HEK293 (cell line): ENCODE measurements around the gene ZFYVE19.

Experiments used
- CTCF ChIA-PET: fragments of 350-600 bp; formaldehyde crosslinking; extraction: SDS; loops from one replicate; lab custom pipeline; 2021; ENCODE audit warnings: antibody characterized with exemption; lab: Yijun Ruan, JAX
- POLR2A ChIA-PET: fragments of 300-600 bp; formaldehyde crosslinking; extraction: SDS; loops from one replicate; lab custom pipeline; 2020; ENCODE audit warnings: antibody characterized with exemption, inconsistent platforms; lab: Yijun Ruan, JAX
- H3K27ac ChIP-seq: fragments of 200-500 bp; sonication (Bioruptor generic); 2 replicates; pipeline ENCODE4 v1.5.1; 2014; ENCODE audit warnings: low read depth, low read length, control low read depth, inconsistent platforms; ENCODE audit errors: extremely low read depth
- H3K36me3 ChIP-seq, 2 experiments: fragments of 200-500 bp in 1 of 2; sonication (Bioruptor generic) in 1 of 2; 1 replicate in 1 of 2; 2 replicates in 1 of 2; pipeline ENCODE4 v1.5.1; 2014 to 2017; ENCODE audit warnings: inconsistent platforms in 2 of 2, low read length in 2 of 2; ENCODE audit not compliant: control insufficient read depth in 2 of 2, insufficient read depth in 1 of 2
- H3K4me1 ChIP-seq: fragments of 200-500 bp; sonication (Bioruptor generic); 2 replicates; pipeline ENCODE4 v1.5.1; 2014; ENCODE audit warnings: mild to moderate bottlenecking, low read length, inconsistent platforms; ENCODE audit not compliant: control insufficient read depth, insufficient read depth
- H3K4me3 ChIP-seq: 2 replicates; pipeline ENCODE4 v1.5.1; 2011; ENCODE audit warnings: low read depth, mild to moderate bottlenecking, control low read depth, low read length, moderate library complexity
- H3K9me3 ChIP-seq: fragments of 200-500 bp; sonication (Bioruptor generic); 2 replicates; pipeline ENCODE4 v1.5.1; 2014; ENCODE audit warnings: low read depth, low read length, inconsistent platforms; ENCODE audit not compliant: control insufficient read depth, insufficient read depth
- FEZF1 ChIP-seq: fragments of 450-650 bp; formaldehyde crosslinking; IDR thresholded peaks from 2 replicates; pipeline ENCODE4 v1.5.1; 2016; ENCODE audit warnings: missing biosample characterization, missing genetic modification characterization
- HOXD13 ChIP-seq: sonication (generic); formaldehyde crosslinking; IDR thresholded peaks from 2 replicates; pipeline ENCODE4 v1.8.0; 2022; ENCODE audit warnings: missing genetic modification reagents, borderline replicate concordance
- KLF9 ChIP-seq: fragments of 450-650 bp; formaldehyde crosslinking; IDR thresholded peaks from 2 replicates; pipeline ENCODE4 v1.5.1; 2016; ENCODE audit warnings: missing biosample characterization, missing genetic modification characterization, low read depth
- SP7 ChIP-seq: fragments of 450-650 bp; formaldehyde crosslinking; IDR thresholded peaks from 2 replicates; pipeline ENCODE4 v1.5.1; 2016; ENCODE audit warnings: missing biosample characterization, missing genetic modification characterization
- ZBTB21 ChIP-seq: fragments of 450-650 bp; formaldehyde crosslinking; IDR thresholded peaks from 2 replicates; pipeline ENCODE4 v1.5.1; 2017; ENCODE audit warnings: missing biosample characterization, missing genetic modification characterization
- ZFP69B ChIP-seq: fragments of 450-650 bp; formaldehyde crosslinking; IDR thresholded peaks from 2 replicates; pipeline ENCODE4 v1.5.1; 2016; ENCODE audit warnings: missing biosample characterization, missing genetic modification characterization
- ZNF10 ChIP-seq: fragments of 450-650 bp; formaldehyde crosslinking; IDR thresholded peaks from 2 replicates; pipeline ENCODE4 v1.5.1; 2017; ENCODE audit warnings: missing biosample characterization, missing genetic modification characterization
- ZNF112 ChIP-seq: fragments of 450-650 bp; formaldehyde crosslinking; IDR thresholded peaks from 2 replicates; pipeline ENCODE4 v1.5.0; 2017; ENCODE audit warnings: missing biosample characterization, missing genetic modification characterization
- ZNF174 ChIP-seq: fragments of 450-650 bp; formaldehyde crosslinking; IDR thresholded peaks from 2 replicates; pipeline ENCODE4 v1.5.0; 2017; ENCODE audit warnings: missing biosample characterization, mild to moderate bottlenecking, missing genetic modification characterization
- ZNF175 ChIP-seq: fragments of 450-650 bp; formaldehyde crosslinking; IDR thresholded peaks from 2 replicates; pipeline ENCODE4 v1.5.1; 2016; ENCODE audit warnings: missing biosample characterization, missing genetic modification characterization
- ZNF23 ChIP-seq: fragments of 450-650 bp; formaldehyde crosslinking; IDR thresholded peaks from 2 replicates; pipeline ENCODE4 v1.5.1; 2016; ENCODE audit warnings: missing biosample characterization, missing genetic modification characterization, borderline replicate concordance
- ZNF302 ChIP-seq: fragments of 450-650 bp; formaldehyde crosslinking; IDR thresholded peaks from 2 replicates; pipeline ENCODE4 v1.5.1; 2016; ENCODE audit warnings: missing biosample characterization, missing genetic modification characterization, low read depth
- ZNF341 ChIP-seq: fragments of 450-650 bp; formaldehyde crosslinking; IDR thresholded peaks from 2 replicates; pipeline ENCODE4; 2016; ENCODE audit warnings: low read depth, missing biosample characterization, missing genetic modification characterization
- ZNF548 ChIP-seq: fragments of 450-650 bp; formaldehyde crosslinking; IDR thresholded peaks from 2 replicates; pipeline ENCODE4 v1.5.1; 2016; ENCODE audit warnings: missing biosample characterization, missing genetic modification characterization
- ZNF560 ChIP-seq: fragments of 450-650 bp; formaldehyde crosslinking; IDR thresholded peaks from 2 replicates; pipeline ENCODE4 v1.5.1; 2017; ENCODE audit warnings: missing biosample characterization, missing genetic modification characterization, borderline replicate concordance
- ZNF660 ChIP-seq: fragments of 450-650 bp; IDR thresholded peaks from 2 replicates; pipeline ENCODE4 v1.5.1; 2018; ENCODE audit warnings: missing biosample characterization, mild to moderate bottlenecking, missing genetic modification characterization
- ZNF785 ChIP-seq: fragments of 450-650 bp; formaldehyde crosslinking; IDR thresholded peaks from 2 replicates; pipeline ENCODE4 v1.5.1; 2016; ENCODE audit warnings: missing biosample characterization, missing genetic modification characterization
- ZSCAN23 ChIP-seq: fragments of 450-650 bp; formaldehyde crosslinking; IDR thresholded peaks from 2 replicates; pipeline ENCODE4 v1.5.1; 2016; ENCODE audit warnings: missing biosample characterization, missing genetic modification characterization
- TF ChIP-seq, protein P1 (sequence below): fragments of 450-650 bp; formaldehyde crosslinking; IDR thresholded peaks from 2 replicates; pipeline ENCODE4 v1.5.1; 2016; ENCODE audit warnings: missing biosample characterization, missing genetic modification characterization
- TF ChIP-seq, protein P2 (sequence below): IDR thresholded peaks from 2 replicates; pipeline ENCODE4 v1.6.1; 2011; ENCODE audit warnings: mild to moderate bottlenecking, low read depth, low read length, borderline replicate concordance
- TF ChIP-seq, protein P3 (sequence below): fragments of 450-650 bp; formaldehyde crosslinking; IDR thresholded peaks from 2 replicates; pipeline ENCODE4 v1.5.1; 2016; ENCODE audit warnings: missing biosample characterization, missing genetic modification characterization
- TF ChIP-seq, protein P4 (sequence below): fragments of 450-650 bp; formaldehyde crosslinking; IDR thresholded peaks from 2 replicates; pipeline ENCODE4 v1.5.1; 2016; ENCODE audit warnings: missing biosample characterization, missing genetic modification characterization

The ZFYVE19 gene

DNA sequence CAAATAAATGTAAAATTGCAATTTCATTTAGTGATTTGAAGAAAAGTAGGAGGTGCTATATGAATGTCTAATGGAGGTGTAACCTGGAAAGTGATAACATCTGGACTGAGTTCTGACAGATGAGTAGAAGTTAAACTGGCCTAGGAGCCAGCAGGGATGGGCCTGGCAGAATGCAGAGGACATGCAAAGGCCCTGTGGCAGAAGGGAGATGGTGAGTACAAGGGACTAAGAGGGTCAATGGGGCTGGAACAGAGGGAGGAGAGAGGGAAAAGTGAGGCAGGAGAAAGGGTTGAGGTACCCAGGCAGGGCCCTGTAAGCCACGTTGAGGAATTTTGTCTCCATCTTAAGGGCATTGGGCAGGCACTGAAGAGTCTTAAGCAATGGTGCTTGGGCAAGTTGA lies 25.0 kb downstream of the ZFYVE19 start (continued):
- TF ChIP-seq, protein P1, sequence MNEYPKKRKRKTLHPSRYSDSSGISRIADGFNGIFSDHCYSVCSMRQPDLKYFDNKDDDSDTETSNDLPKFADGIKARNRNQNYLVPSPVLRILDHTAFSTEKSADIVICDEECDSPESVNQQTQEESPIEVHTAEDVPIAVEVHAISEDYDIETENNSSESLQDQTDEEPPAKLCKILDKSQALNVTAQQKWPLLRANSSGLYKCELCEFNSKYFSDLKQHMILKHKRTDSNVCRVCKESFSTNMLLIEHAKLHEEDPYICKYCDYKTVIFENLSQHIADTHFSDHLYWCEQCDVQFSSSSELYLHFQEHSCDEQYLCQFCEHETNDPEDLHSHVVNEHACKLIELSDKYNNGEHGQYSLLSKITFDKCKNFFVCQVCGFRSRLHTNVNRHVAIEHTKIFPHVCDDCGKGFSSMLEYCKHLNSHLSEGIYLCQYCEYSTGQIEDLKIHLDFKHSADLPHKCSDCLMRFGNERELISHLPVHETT (tag by site-specific recombination): no peak
- no peak for TF ChIP-seq SP7 (tag by site-specific recombination)
- TF ChIP-seq, protein P2, sequence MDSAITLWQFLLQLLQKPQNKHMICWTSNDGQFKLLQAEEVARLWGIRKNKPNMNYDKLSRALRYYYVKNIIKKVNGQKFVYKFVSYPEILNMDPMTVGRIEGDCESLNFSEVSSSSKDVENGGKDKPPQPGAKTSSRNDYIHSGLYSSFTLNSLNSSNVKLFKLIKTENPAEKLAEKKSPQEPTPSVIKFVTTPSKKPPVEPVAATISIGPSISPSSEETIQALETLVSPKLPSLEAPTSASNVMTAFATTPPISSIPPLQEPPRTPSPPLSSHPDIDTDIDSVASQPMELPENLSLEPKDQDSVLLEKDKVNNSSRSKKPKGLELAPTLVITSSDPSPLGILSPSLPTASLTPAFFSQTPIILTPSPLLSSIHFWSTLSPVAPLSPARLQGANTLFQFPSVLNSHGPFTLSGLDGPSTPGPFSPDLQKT: no peak

DNA sequence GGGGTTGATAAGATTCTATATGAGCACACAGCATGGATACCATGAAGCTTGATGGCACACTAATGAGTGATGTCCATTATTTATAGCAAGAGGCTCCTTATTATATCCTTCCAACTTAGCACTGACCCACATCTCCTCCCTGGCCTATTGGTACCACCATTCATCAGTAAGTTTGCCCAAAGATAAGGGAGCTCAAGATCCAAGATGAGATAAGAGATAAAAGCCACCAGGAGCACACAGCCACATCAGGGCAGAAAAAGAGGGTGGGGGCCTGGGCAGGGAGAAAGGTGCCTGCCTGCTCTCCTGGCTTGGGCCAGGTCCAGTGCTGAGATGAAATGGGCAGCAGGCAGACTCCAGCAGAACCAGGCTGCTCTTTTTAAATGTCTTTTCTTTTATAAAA lies 26.0 kb downstream of the ZFYVE19 start:
- H3K4me1 ChIP-seq: no peaks in the 10 kb centered on the region
- TF ChIP-seq KLF9 (tag by site-specific recombination) (no peak), ZNF785 (no peak), ZNF23 (tag by site-specific recombination) (no peak), ZNF174 (tag by site-specific recombination) (no peak), ZFP69B (no peak), ZNF175 (no peak), ZNF112 (tag by site-specific recombination) (no peak), ZNF302 (tag by site-specific recombination) (no peak), ZBTB21 (tag by site-specific recombination) (no peak)
- TF ChIP-seq, protein P3, sequence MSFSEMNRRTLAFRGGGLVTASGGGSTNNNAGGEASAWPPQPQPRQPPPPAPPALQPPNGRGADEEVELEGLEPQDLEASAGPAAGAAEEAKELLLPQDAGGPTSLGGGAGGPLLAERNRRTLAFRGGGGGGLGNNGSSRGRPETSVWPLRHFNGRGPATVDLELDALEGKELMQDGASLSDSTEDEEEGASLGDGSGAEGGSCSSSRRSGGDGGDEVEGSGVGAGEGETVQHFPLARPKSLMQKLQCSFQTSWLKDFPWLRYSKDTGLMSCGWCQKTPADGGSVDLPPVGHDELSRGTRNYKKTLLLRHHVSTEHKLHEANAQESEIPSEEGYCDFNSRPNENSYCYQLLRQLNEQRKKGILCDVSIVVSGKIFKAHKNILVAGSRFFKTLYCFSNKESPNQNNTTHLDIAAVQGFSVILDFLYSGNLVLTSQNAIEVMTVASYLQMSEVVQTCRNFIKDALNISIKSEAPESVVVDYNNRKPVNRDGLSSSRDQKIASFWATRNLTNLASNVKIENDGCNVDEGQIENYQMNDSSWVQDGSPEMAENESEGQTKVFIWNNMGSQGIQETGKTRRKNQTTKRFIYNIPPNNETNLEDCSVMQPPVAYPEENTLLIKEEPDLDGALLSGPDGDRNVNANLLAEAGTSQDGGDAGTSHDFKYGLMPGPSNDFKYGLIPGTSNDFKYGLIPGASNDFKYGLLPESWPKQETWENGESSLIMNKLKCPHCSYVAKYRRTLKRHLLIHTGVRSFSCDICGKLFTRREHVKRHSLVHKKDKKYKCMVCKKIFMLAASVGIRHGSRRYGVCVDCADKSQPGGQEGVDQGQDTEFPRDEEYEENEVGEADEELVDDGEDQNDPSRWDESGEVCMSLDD (tag by site-specific recombination): no peak
- TF ChIP-seq, protein P4, sequence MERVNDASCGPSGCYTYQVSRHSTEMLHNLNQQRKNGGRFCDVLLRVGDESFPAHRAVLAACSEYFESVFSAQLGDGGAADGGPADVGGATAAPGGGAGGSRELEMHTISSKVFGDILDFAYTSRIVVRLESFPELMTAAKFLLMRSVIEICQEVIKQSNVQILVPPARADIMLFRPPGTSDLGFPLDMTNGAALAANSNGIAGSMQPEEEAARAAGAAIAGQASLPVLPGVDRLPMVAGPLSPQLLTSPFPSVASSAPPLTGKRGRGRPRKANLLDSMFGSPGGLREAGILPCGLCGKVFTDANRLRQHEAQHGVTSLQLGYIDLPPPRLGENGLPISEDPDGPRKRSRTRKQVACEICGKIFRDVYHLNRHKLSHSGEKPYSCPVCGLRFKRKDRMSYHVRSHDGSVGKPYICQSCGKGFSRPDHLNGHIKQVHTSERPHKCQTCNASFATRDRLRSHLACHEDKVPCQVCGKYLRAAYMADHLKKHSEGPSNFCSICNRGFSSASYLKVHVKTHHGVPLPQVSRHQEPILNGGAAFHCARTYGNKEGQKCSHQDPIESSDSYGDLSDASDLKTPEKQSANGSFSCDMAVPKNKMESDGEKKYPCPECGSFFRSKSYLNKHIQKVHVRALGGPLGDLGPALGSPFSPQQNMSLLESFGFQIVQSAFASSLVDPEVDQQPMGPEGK: no peak
- no peaks in the 10 kb centered on the region for H3K9me3 ChIP-seq
- no peak overlapping the region for H3K27ac ChIP-seq
- POLR2A ChIA-PET: no interaction called here
- no peaks in the 10 kb centered on the region for H3K36me3 ChIP-seq
- CTCF ChIA-PET: no interaction called here
- H3K4me3 ChIP-seq: no peak overlapping the region

DNA sequence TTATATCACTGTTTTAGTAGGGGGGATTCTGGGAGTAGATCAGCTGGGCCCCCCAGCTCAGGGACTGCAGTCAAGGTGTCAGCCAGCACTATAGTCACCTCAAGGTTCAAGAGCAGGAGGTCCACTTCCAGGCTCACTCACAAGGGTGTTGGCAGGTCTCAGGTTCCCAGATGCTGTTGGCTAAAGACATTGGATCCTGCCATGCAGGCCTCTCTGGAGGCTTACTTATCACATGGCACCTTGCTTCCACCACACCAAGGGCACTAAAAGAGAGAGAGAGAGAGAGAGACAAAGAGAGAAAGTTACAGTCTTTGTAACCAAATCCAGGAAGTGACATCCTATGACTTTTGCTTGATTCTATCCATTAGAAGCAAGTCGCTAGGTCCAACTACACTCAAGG lies 29.1 kb downstream of the ZFYVE19 start:
- ChIA-PET CTCF (no interaction called here), POLR2A (interaction anchor here (0.5 kb wide), 1 partner anchor 489 kb away, joined by 7 read pairs; no protein-coding TSS in a partner anchor)
- no peaks in the 10 kb centered on the region for H3K4me1 ChIP-seq
- H3K27ac ChIP-seq: no peak overlapping the region
- TF ChIP-seq ZNF175 (no peak), ZNF560 (tag by site-specific recombination) (no peak), ZSCAN23 (tag by site-specific recombination) (no peak), ZNF548 (tag by site-specific recombination) (no peak), ZNF660 (tag by site-specific recombination) (no peak), FEZF1 (no peak), ZNF10 (tag by site-specific recombination) (no peak), ZNF341 (no peak), ZNF785 (no peak), HOXD13 (no peak)
- no peak overlapping the region for H3K4me3 ChIP-seq
- no peaks in the 10 kb centered on the region for H3K9me3 ChIP-seq
- H3K36me3 ChIP-seq: no peaks in the 10 kb centered on the region
